GM23338 (cell line): Measurements from ENCODE around the gene CSTPP1. TPM values are rescaled to one million over a fixed set of nuclear protein-coding genes. Genes with fewer than 3 reads are reported as not detected.

ENCODE experiments used
- ATAC-seq: fragments of 200-7000 bp; cut with Tn5 transposase; 3 replicates; pipeline ENCODE4 v1.9.1; 2020
- DNase-seq: peaks from one replicate; pipeline ENCODE4 v3.0.0-alpha.2; 2015; ENCODE audit warnings: low spot score
- H2AFZ ChIP-seq: fragments of 200-600 bp; sonication (generic); 2 replicates; pipeline ENCODE4 v1.8.0; 2016; ENCODE audit warnings: antibody characterized with exemption, mild to moderate bottlenecking, moderate library complexity
- H3F3A ChIP-seq: fragments of 200-600 bp; sonication (generic); replicated peaks from 2 replicates; pipeline ENCODE4 v1.8.0; 2017; ENCODE audit warnings: antibody characterized with exemption, mixed run types, low read depth
- H3K27ac ChIP-seq: fragments of 200-600 bp; sonication (generic); 2 replicates; pipeline ENCODE4 v1.6.1; 2016; ENCODE audit warnings: low read depth
- H3K27me3 ChIP-seq: fragments of 200-600 bp; sonication (generic); 2 replicates; pipeline ENCODE4 v1.8.0; 2016; ENCODE audit warnings: mild to moderate bottlenecking, mixed run types, moderate library complexity; ENCODE audit not compliant: insufficient read depth
- H3K36me3 ChIP-seq: fragments of 200-600 bp; sonication (generic); 2 replicates; pipeline ENCODE4 v1.8.0; 2016; ENCODE audit warnings: mild to moderate bottlenecking; ENCODE audit not compliant: insufficient read depth
- H3K4me1 ChIP-seq: fragments of 200-600 bp; sonication (generic); 2 replicates; pipeline ENCODE4 v1.8.0; 2016; ENCODE audit warnings: mild to moderate bottlenecking, moderate library complexity; ENCODE audit not compliant: insufficient read depth
- H3K4me2 ChIP-seq: fragments of 200-600 bp; sonication (generic); 2 replicates; pipeline ENCODE4 v1.7.1; 2017; ENCODE audit warnings: mixed run types
- H3K4me3 ChIP-seq: fragments of 200-600 bp; sonication (generic); 2 replicates; pipeline ENCODE4 v1.6.1; 2016; ENCODE audit warnings: mixed run types
- H3K79me2 ChIP-seq: fragments of 200-600 bp; sonication (generic); replicated peaks from 2 replicates; pipeline ENCODE4 v1.8.0; 2017; ENCODE audit warnings: mild to moderate bottlenecking; ENCODE audit not compliant: insufficient read depth
- H3K9me2 ChIP-seq: fragments of 200-600 bp; sonication (generic); 2 replicates; pipeline ENCODE4 v1.8.0; 2017; ENCODE audit not compliant: insufficient read depth
- H4K20me1 ChIP-seq: fragments of 200-600 bp; sonication (generic); replicated peaks from 2 replicates; pipeline ENCODE4 v1.8.0; 2017; ENCODE audit warnings: mild to moderate bottlenecking; ENCODE audit not compliant: insufficient read depth
- H3K27ac Mint-ChIP-seq: 2 replicates; pipeline ENCODE4 v1.8.0; 2020; ENCODE audit warnings: inconsistent platforms, mild to moderate bottlenecking, moderate library complexity, mixed read lengths
- H3K27me3 Mint-ChIP-seq: 3 replicates; pipeline ENCODE4 v1.8.0; 2022; ENCODE audit warnings: low read depth, mild to moderate bottlenecking, moderate library complexity, mixed read lengths, inconsistent platforms; ENCODE audit not compliant: insufficient read depth, poor library complexity
- H3K36me3 Mint-ChIP-seq: 3 replicates; pipeline ENCODE4 v1.8.0; 2021; ENCODE audit warnings: low read depth, mild to moderate bottlenecking, inconsistent platforms, moderate library complexity, mixed read lengths
- H3K4me1 Mint-ChIP-seq: 3 replicates; pipeline ENCODE4 v1.8.0; 2020; ENCODE audit warnings: mild to moderate bottlenecking, inconsistent platforms, mixed read lengths
- H3K4me3 Mint-ChIP-seq: 3 replicates; pipeline ENCODE4 v1.8.0; 2021; ENCODE audit warnings: moderate library complexity, mild to moderate bottlenecking, inconsistent platforms, mixed read lengths
- H3K9me3 Mint-ChIP-seq: 3 replicates; pipeline ENCODE4 v1.8.0; 2020; ENCODE audit warnings: moderate library complexity, mild to moderate bottlenecking, inconsistent platforms, mixed read lengths
- EZH2 ChIP-seq: fragments of 200-600 bp; sonication (generic); IDR thresholded peaks from one replicate; pipeline ENCODE4 v1.8.0; 2017; ENCODE audit warnings: antibody characterized with exemption, mild to moderate bottlenecking, low read depth; ENCODE audit not compliant: unreplicated experiment
- JUNB ChIP-seq: IDR thresholded peaks from one replicate; pipeline ENCODE4 v1.6.1; 2016; ENCODE audit warnings: antibody characterized with exemption; ENCODE audit not compliant: unreplicated experiment
- NANOG ChIP-seq: IDR thresholded peaks from 2 replicates; pipeline ENCODE4 v1.6.1; 2016; ENCODE audit warnings: antibody characterized with exemption, borderline replicate concordance
- POLR2AphosphoS5 ChIP-seq: IDR thresholded peaks from 2 replicates; pipeline ENCODE4 v1.6.1; 2016; ENCODE audit warnings: antibody characterized with exemption, low read depth
- ZNF114 ChIP-seq: fragments of 250-450 bp; sonication (Bioruptor Pico); IDR thresholded peaks from 2 replicates; pipeline ENCODE4 v1.5.0; 2020; ENCODE audit warnings: mild to moderate bottlenecking, moderate library complexity
- ZNF331 ChIP-seq: fragments of 250-450 bp; sonication (Bioruptor Pico); IDR thresholded peaks from 2 replicates; pipeline ENCODE4 v1.5.0; 2020; ENCODE audit warnings: low read depth, mild to moderate bottlenecking, moderate library complexity
- polyA plus RNA-seq: library from polyadenylated mRNA; unstranded; fragments of >200 nt; fragmentation: Nextera tagmentation; extraction: Ambion mirVana; gene quantifications from 2 replicates; pipeline ENCODE4 v1.2.1, GENCODE V29; 2016
- total RNA-seq: library from RNA; depleted of rRNA; stranded (reverse); fragments of >200 nt; shearing (Covaris generic); gene quantifications from 2 replicates; pipeline ENCODE4 v1.2.3, GENCODE V29; 2014
- TF ChIP-seq, protein P1 (sequence below), 2 experiments: fragments of 200-600 bp in 1 of 2; sonication (generic) in 1 of 2; conservative IDR thresholded peaks; 2 replicates each; pipeline versions ENCODE4 v1.5.1 to v1.6.1; 2016 to 2017; ENCODE audit warnings: antibody characterized with exemption in 2 of 2, low read depth in 2 of 2, mild to moderate bottlenecking in 2 of 2, moderate library complexity in 1 of 2
- TF ChIP-seq, protein P2 (sequence below): IDR thresholded peaks from 2 replicates; pipeline ENCODE4 v1.6.1; 2016; ENCODE audit warnings: antibody characterized with exemption
- TF ChIP-seq, protein P3 (sequence below): fragments of 250-450 bp; sonication (Bioruptor Pico); IDR thresholded peaks from 2 replicates; pipeline ENCODE4 v1.5.0; 2020; ENCODE audit warnings: mild to moderate bottlenecking, moderate library complexity

Gene CSTPP1
- total and polyA plus RNA-seq, 2 experiments from 2014 or later: 23.5 to 42.6 TPM

DNA sequence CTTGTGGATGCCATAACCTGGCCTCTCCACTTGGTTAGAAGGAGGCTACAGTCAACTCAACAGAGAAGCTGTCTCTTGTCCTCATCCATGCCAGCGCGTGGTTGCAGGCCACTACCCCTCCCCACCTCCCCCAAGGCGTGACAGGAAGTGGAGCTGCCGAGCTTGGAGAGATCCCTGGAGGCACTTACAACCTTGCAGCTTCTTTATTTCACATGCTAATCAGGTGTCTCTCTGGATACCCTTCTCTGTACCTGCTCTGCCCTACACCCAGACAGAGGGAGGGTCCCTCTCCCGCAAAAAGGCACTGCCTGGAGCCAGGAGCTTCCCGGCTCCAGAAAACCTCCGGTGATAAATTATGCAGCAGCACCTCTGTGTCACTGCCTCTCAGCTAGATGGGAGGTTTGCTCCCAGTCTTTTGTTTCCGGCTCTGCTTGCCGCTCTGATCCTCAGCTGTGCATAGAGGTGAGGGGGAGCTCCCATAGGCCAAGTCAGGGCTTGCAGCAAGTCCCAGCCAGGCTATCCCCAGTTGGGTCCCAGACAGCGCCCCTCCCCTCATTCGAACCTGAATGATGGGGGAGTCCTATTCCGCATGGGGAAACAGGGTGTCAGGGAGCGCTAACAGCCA lies 23.9 kb upstream of the CSTPP1 start (continued):
- TF ChIP-seq, protein P1, sequence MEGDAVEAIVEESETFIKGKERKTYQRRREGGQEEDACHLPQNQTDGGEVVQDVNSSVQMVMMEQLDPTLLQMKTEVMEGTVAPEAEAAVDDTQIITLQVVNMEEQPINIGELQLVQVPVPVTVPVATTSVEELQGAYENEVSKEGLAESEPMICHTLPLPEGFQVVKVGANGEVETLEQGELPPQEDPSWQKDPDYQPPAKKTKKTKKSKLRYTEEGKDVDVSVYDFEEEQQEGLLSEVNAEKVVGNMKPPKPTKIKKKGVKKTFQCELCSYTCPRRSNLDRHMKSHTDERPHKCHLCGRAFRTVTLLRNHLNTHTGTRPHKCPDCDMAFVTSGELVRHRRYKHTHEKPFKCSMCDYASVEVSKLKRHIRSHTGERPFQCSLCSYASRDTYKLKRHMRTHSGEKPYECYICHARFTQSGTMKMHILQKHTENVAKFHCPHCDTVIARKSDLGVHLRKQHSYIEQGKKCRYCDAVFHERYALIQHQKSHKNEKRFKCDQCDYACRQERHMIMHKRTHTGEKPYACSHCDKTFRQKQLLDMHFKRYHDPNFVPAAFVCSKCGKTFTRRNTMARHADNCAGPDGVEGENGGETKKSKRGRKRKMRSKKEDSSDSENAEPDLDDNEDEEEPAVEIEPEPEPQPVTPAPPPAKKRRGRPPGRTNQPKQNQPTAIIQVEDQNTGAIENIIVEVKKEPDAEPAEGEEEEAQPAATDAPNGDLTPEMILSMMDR (conservative IDR thresholded peaks at IDR 0.05; ENCODE audit: low read depth in 2 of 2): peak in 1 of 2 experiments; percentile 17; a peak in 2 of 4 replicates
- TF ChIP-seq ZNF114: no peak

DNA sequence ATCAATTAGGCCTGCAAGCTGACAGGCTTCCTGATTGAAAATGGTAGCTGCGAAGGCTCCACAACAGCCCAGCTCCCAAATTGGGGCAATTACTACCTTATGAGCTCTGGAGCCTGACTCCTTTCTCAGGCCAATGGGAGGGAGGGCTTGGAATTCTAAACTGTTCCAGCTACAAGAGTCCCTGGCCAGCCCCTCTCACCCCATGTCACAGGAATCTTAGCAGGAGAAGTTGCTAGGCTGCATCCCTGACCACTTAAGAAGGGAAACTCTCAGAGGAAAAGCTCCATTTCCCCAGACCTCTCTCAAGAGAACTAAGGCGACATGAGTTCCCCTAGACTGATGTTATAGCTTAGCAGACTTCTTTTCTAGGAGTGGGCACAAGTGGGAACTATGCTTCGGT lies 23.1 kb upstream of the CSTPP1 start:
- Histone ChIP-seq H3K4me1 (peaks cover 60% of the 10 kb centered on the region), H3K27ac (peak overlapping the region; percentile 95), H3K27me3 (peaks cover 22% of the 10 kb centered on the region), H3K9me2 (no peaks in the 10 kb centered on the region), H2AFZ (0 out of 2 replicates have a peak overlapping the region, but pooled peaks have one; percentile 11), H4K20me1 (no peaks in the 10 kb centered on the region), H3F3A (peaks cover 27% of the 10 kb centered on the region), H3K4me3 (peak overlapping the region; percentile 50), H3K79me2 (peaks cover 69% of the 10 kb centered on the region), H3K36me3 (no peaks in the 10 kb centered on the region), H3K4me2 (peak overlapping the region; percentile 78)
- Mint-ChIP-seq H3K4me1 (peaks cover 68% of the 10 kb centered on the region), H3K9me3 (no peaks in the 10 kb centered on the region; the same call in 2 of the 3 replicates), H3K36me3 (peaks cover 14% of the 10 kb centered on the region), H3K4me3 (peak overlapping the region; percentile 71), H3K27ac (peak overlapping the region; percentile 92), H3K27me3 (peaks cover 36% of the 10 kb centered on the region)
- DNase-seq (peak; percentile 57), ATAC-seq (no peak; the same call in 2 of the 3 replicates)
- TF ChIP-seq, protein P2, sequence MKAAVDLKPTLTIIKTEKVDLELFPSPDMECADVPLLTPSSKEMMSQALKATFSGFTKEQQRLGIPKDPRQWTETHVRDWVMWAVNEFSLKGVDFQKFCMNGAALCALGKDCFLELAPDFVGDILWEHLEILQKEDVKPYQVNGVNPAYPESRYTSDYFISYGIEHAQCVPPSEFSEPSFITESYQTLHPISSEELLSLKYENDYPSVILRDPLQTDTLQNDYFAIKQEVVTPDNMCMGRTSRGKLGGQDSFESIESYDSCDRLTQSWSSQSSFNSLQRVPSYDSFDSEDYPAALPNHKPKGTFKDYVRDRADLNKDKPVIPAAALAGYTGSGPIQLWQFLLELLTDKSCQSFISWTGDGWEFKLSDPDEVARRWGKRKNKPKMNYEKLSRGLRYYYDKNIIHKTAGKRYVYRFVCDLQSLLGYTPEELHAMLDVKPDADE: no peak
- TF ChIP-seq POLR2AphosphoS5 (no peak), ZNF114 (no peak), EZH2 (no peak), JUNB (no peak), ZNF331 (CRISPR knock-in tag) (no peak), NANOG (no peak)
- TF ChIP-seq, protein P3, sequence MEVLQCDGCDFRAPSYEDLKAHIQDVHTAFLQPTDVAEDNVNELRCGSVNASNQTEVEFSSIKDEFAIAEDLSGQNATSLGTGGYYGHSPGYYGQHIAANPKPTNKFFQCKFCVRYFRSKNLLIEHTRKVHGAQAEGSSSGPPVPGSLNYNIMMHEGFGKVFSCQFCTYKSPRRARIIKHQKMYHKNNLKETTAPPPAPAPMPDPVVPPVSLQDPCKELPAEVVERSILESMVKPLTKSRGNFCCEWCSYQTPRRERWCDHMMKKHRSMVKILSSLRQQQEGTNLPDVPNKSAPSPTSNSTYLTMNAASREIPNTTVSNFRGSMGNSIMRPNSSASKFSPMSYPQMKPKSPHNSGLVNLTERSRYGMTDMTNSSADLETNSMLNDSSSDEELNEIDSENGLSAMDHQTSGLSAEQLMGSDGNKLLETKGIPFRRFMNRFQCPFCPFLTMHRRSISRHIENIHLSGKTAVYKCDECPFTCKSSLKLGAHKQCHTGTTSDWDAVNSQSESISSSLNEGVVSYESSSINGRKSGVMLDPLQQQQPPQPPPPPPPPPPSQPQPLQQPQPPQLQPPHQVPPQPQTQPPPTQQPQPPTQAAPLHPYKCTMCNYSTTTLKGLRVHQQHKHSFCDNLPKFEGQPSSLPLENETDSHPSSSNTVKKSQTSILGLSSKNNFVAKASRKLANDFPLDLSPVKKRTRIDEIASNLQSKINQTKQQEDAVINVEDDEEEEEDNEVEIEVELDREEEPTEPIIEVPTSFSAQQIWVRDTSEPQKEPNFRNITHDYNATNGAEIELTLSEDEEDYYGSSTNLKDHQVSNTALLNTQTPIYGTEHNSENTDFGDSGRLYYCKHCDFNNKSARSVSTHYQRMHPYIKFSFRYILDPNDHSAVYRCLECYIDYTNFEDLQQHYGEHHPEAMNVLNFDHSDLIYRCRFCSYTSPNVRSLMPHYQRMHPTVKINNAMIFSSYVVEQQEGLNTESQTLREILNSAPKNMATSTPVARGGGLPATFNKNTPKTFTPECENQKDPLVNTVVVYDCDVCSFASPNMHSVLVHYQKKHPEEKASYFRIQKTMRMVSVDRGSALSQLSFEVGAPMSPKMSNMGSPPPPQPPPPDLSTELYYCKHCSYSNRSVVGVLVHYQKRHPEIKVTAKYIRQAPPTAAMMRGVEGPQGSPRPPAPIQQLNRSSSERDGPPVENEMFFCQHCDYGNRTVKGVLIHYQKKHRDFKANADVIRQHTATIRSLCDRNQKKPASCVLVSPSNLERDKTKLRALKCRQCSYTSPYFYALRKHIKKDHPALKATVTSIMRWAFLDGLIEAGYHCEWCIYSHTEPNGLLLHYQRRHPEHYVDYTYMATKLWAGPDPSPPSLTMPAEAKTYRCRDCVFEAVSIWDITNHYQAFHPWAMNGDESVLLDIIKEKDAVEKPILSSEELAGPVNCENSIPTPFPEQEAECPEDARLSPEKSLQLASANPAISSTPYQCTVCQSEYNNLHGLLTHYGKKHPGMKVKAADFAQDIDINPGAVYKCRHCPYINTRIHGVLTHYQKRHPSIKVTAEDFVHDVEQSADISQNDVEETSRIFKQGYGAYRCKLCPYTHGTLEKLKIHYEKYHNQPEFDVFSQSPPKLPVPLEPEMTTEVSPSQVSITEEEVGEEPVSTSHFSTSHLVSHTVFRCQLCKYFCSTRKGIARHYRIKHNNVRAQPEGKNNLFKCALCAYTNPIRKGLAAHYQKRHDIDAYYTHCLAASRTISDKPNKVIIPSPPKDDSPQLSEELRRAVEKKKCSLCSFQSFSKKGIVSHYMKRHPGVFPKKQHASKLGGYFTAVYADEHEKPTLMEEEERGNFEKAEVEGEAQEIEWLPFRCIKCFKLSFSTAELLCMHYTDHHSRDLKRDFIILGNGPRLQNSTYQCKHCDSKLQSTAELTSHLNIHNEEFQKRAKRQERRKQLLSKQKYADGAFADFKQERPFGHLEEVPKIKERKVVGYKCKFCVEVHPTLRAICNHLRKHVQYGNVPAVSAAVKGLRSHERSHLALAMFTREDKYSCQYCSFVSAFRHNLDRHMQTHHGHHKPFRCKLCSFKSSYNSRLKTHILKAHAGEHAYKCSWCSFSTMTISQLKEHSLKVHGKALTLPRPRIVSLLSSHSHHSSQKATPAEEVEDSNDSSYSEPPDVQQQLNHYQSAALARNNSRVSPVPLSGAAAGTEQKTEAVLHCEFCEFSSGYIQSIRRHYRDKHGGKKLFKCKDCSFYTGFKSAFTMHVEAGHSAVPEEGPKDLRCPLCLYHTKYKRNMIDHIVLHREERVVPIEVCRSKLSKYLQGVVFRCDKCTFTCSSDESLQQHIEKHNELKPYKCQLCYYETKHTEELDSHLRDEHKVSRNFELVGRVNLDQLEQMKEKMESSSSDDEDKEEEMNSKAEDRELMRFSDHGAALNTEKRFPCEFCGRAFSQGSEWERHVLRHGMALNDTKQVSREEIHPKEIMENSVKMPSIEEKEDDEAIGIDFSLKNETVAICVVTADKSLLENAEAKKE (CRISPR knock-in tag): no peak
- TF ChIP-seq, protein P1 (conservative IDR thresholded peaks at IDR 0.05; ENCODE audit: low read depth in 2 of 2): no peak
